Caco-2 (cell line): ENCODE data around the gene ADNP. TPM values are rescaled to one million over a fixed set of nuclear protein-coding genes. Genes with fewer than 3 reads are reported as not detected.

Source experiments
- BruUV-seq: library from RNA; stranded (reverse); fragments of 400-500 nt; replicated peaks from 2 replicates; lab custom pipeline; 2021; lab: Mats Ljungman, UMichigan
- CTCF ChIA-PET: fragments of 300-600 bp; sonication (Branson Sonifier 250); formaldehyde crosslinking; loops from one replicate; lab custom pipeline; 2022; ENCODE audit warnings: antibody characterized with exemption; lab: Charles Lee
- POLR2A ChIA-PET: fragments of 300-600 bp; sonication (Branson Sonifier 250); formaldehyde crosslinking; loops from one replicate; lab custom pipeline; 2022; ENCODE audit warnings: antibody characterized with exemption; lab: Charles Lee
- DNase-seq, 2 experiments: peaks; one replicate each; pipeline versions ENCODE4 v3.0.0 to v3.0.0-alpha.2; 2020 to 2022
- H3K27me3 ChIP-seq: replicated peaks from 2 replicates; pipeline ENCODE4 v1.6.0; 2011; ENCODE audit warnings: low read length; ENCODE audit not compliant: control insufficient read depth, insufficient read depth
- H3K36me3 ChIP-seq: 2 replicates; pipeline ENCODE4 v1.5.1; 2011; ENCODE audit warnings: low read length; ENCODE audit not compliant: control insufficient read depth, insufficient read depth
- H3K4me1 ChIP-seq: fragments of 250-450 bp; sonication (Bioruptor Pico); 2 replicates; pipeline ENCODE4 v1.5.1; 2020; ENCODE audit warnings: mild to moderate bottlenecking
- H3K4me3 ChIP-seq: 2 replicates; pipeline ENCODE4 v1.5.1; 2011; ENCODE audit warnings: low read depth, mild to moderate bottlenecking, control low read depth, low read length
- H3K9me3 ChIP-seq: fragments of 250-450 bp; sonication (Bioruptor Pico); 2 replicates; pipeline ENCODE4 v1.5.1; 2020; ENCODE audit warnings: mild to moderate bottlenecking, moderate library complexity
- H3K27ac Mint-ChIP-seq: one replicate; pipeline ENCODE4 v1.8.0; 2022; ENCODE audit warnings: mixed read lengths; ENCODE audit not compliant: unreplicated experiment
- H3K27me3 Mint-ChIP-seq: one replicate; pipeline ENCODE4 v1.8.0; 2022; ENCODE audit warnings: mixed read lengths; ENCODE audit not compliant: insufficient read depth, unreplicated experiment
- H3K36me3 Mint-ChIP-seq: one replicate; pipeline ENCODE4 v1.8.0; 2022; ENCODE audit warnings: mild to moderate bottlenecking, mixed read lengths; ENCODE audit not compliant: insufficient read depth, unreplicated experiment
- H3K4me1 Mint-ChIP-seq: one replicate; pipeline ENCODE4 v1.8.0; 2022; ENCODE audit warnings: low read depth, mixed read lengths; ENCODE audit not compliant: unreplicated experiment
- H3K4me3 Mint-ChIP-seq: one replicate; pipeline ENCODE4 v1.8.0; 2022; ENCODE audit warnings: mild to moderate bottlenecking, moderate library complexity, mixed read lengths; ENCODE audit not compliant: unreplicated experiment
- H3K9me3 Mint-ChIP-seq: one replicate; pipeline ENCODE4 v1.8.0; 2022; ENCODE audit warnings: mixed read lengths; ENCODE audit not compliant: unreplicated experiment
- CTCF ChIP-seq, 2 experiments: fragments of 200-600 bp in 1 of 2; IDR thresholded peaks; 1 replicate in 1 of 2; 2 replicates in 1 of 2; pipeline versions ENCODE4 v1.5.1 to v1.8.0; 2011 to 2022; ENCODE audit warnings: antibody characterized with exemption in 1 of 2, control low read depth in 1 of 2, inconsistent platforms in 1 of 2, low read depth in 1 of 2, low read length in 1 of 2, mild to moderate bottlenecking in 1 of 2, moderate library complexity in 1 of 2; ENCODE audit not compliant: insufficient read depth in 1 of 2, severe bottlenecking in 1 of 2, unreplicated experiment in 1 of 2
- intact Hi-C: fragments of 100-400 bp; cut with micrococcal nuclease; formaldehyde crosslinking; loops from one replicate; pipeline ENCODE4 v1.10.0; 2022; ENCODE audit not compliant: unreplicated experiment
- total RNA-seq: library from RNA; stranded (reverse); gene quantifications from 2 replicates; pipeline ENCODE4 v1.2.3, GENCODE V29; 2022

ADNP gene
- total RNA-seq, 1 experiment from 2014 or later, result 154 TPM

DNA sequence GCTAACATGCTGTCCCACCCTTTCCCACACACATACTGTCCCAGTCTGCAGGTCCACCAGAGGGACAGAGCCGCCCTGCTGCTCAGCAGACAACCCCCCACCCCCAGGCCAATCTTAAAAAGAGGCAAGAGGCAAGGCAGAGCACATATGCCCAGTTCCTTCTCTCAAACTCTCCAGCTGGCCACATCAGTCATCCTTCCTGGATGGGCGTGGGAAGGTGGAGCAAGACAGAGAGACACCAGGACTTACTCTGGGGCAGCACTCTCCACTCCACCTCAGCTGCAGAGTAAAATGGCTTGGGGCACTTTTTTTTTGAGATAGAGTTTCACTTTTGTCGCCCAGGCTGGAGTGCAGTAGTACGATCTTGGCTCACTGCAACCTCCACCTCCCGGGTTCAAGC, 38.2 kb upstream of the ADNP start:
- ChIA-PET POLR2A (no interaction called here), CTCF (no interaction called here)
- peaks cover 2% of the 10 kb centered on the region for H3K9me3 Mint-ChIP-seq
- no TSS peak for BruUV-seq
- Histone ChIP-seq H3K9me3 (peaks cover 1% of the 10 kb centered on the region; the same call in 1 of the 2 replicates), H3K36me3 (no peaks in the 10 kb centered on the region), H3K4me3 (no peak overlapping the region), H3K4me1 (no peaks in the 10 kb centered on the region), H3K27me3 (no peaks in the 10 kb centered on the region; the same call in 1 of the 2 replicates)
- no peaks in the 10 kb centered on the region for H3K4me1 Mint-ChIP-seq
- intact Hi-C loops, result no loop called here
- DNase-seq, result no peak
- H3K27ac Mint-ChIP-seq, result no peak overlapping the region
- peaks cover 14% of the 10 kb centered on the region for H3K27me3 Mint-ChIP-seq
- TF ChIP-seq CTCF (IDR thresholded peaks at IDR 0.05; ENCODE audit: insufficient read depth in 1 of 2, low read depth in 1 of 2, low read length in 1 of 2, severe bottlenecking in 1 of 2, unreplicated experiment in 1 of 2), result no peak
- no peak overlapping the region for H3K4me3 Mint-ChIP-seq
- no peaks in the 10 kb centered on the region for H3K36me3 Mint-ChIP-seq

DNA sequence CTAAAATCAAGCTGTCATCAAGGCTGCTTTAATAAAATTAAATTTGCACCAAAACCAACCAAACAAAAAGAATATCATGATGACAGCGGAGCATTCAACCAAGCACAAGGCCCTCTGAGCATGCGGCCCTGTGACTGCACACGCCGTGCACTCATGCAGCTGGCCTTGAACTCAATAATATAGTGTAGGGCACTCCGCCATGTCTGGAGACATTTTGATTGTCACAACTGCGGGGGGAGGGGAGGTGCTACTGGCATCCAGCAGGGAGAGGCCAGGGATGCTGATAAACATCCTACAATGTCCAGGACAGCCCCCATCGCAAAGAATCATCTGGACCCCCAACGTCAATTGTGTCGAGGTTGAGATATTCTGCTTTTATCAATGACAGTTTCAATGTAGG, 37.1 kb upstream of the ADNP start:
- H3K4me3 Mint-ChIP-seq, result no peak overlapping the region
- intact Hi-C loops, result no loop called here
- Histone ChIP-seq H3K27me3 (no peaks in the 10 kb centered on the region; the same call in 1 of the 2 replicates), H3K9me3 (no peaks in the 10 kb centered on the region), H3K4me1 (no peaks in the 10 kb centered on the region), H3K4me3 (no peak overlapping the region), H3K36me3 (no peaks in the 10 kb centered on the region)
- peaks cover 14% of the 10 kb centered on the region for H3K27me3 Mint-ChIP-seq
- ChIA-PET CTCF (interaction anchor here (1.8 to 1.9 kb wide), 2 partner anchors 10 to 178 kb away, joined by 4 to 6 read pairs; partner anchors contain the start of genes DPM1 and MOCS3), POLR2A (interaction anchor here (1.4 kb wide), 1 partner anchor 10 kb away, joined by 4 read pairs; the partner anchor contains the start of genes DPM1 and MOCS3)
- TF ChIP-seq CTCF (IDR thresholded peaks at IDR 0.05; ENCODE audit: insufficient read depth in 1 of 2, low read depth in 1 of 2, low read length in 1 of 2, severe bottlenecking in 1 of 2, unreplicated experiment in 1 of 2), result no peak
- no peaks in the 10 kb centered on the region for H3K36me3 Mint-ChIP-seq
- H3K4me1 Mint-ChIP-seq, result no peaks in the 10 kb centered on the region
- no peak for DNase-seq
- no TSS peak for BruUV-seq
- H3K9me3 Mint-ChIP-seq, result no peaks in the 10 kb centered on the region
- H3K27ac Mint-ChIP-seq, result no peak overlapping the region

- POLR2A ChIA-PET, result interaction anchor here (1.4 kb wide), 1 partner anchor 9 kb away, joined by 4 read pairs; the partner anchor contains the start of genes DPM1 and MOCS3
- BruUV-seq, result no TSS peak
- H3K27me3 Mint-ChIP-seq, result peaks cover 14% of the 10 kb centered on the region
- no peak for TF ChIP-seq CTCF (IDR thresholded peaks at IDR 0.05; ENCODE audit: insufficient read depth in 1 of 2, low read depth in 1 of 2, low read length in 1 of 2, severe bottlenecking in 1 of 2, unreplicated experiment in 1 of 2)
- no peak for DNase-seq
- CTCF ChIA-PET, result interaction anchor here (1.0 to 1.9 kb wide), 3 partner anchors 9 to 177 kb away, joined by 4 to 6 read pairs (median 5); partner anchors contain the start of genes DPM1 and MOCS3
- H3K9me3 Mint-ChIP-seq, result no peaks in the 10 kb centered on the region
- no peaks in the 10 kb centered on the region for H3K4me1 Mint-ChIP-seq
- no peaks in the 10 kb centered on the region for H3K9me3 ChIP-seq
- H3K4me3 ChIP-seq, result no peak overlapping the region
- no peak overlapping the region for H3K4me3 Mint-ChIP-seq
- H3K27ac Mint-ChIP-seq, result no peak overlapping the region
- intact Hi-C loops, result no loop called here
- H3K4me1 ChIP-seq, result no peaks in the 10 kb centered on the region
- no peaks in the 10 kb centered on the region for H3K36me3 Mint-ChIP-seq
- no peaks in the 10 kb centered on the region for H3K36me3 ChIP-seq
- H3K27me3 ChIP-seq, result no peaks in the 10 kb centered on the region; the same call in 1 of the 2 replicates
These were observed 36.3 kb upstream of the ADNP start for GRCh38 chr20:50967586-50967985.
